GM19467 (cell line): Measurements from ENCODE around the gene LCOR.

Experiments
- ATAC-seq: cut with Tn5 transposase; IDR thresholded peaks from one replicate; pipeline ENCODE4 v1.9.1; 2021; ENCODE audit warnings: mild to moderate bottlenecking, moderate library complexity; ENCODE audit not compliant: unreplicated experiment

Gene LCOR

DNA sequence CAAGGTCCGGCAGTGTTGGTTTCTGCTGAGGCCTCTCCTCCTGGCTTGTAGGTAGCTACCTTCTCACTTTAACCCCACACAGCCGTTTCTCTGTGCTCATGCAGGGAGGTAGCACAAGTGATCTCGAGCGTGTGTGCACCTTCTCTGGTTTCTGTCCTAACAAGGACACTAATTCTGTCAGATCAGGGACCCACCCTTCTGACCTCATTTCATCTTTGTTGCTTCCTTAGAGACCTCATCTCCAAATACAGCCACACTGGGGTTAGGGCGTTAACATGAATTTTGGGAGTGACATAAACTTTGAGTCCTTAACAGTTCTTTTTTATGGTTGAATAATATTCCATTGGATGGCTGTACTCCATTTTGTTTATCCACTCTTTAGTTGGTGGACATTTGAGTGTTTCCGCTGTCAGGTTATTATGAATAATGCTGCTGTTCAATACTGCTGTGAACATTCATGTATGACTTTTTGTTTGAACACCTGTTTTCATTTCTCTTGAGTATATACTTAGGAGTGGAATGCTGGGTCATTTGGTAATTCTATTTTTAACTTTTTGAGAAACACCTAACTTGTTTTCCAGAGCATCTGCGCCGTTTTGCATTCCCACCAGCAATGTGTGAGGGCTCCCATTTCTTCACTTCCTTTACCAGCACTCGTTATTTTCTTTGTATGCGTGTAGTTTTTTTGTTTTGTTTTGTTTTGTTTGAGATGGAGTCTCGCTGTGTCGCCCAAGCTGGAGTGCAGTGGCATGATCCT is 57.5 kb downstream of the LCOR start:
- ATAC-seq, result no peak

DNA sequence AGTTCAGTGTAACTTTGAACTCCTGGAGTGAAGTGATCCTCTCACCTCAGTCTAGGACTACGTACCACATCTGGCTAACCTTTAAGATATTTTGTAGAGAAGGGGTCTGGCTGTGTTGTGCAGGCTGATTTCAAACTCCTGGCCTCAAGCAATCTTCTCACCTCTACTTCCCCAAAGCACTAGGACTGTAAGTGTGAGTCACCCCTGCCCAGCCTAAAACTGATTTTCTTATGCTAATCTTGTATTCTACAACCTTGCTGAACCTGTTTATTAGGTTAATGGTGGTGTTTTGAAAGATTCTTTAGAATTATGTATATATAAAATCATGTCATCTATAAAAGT is 58.0 kb downstream of the LCOR start:
- no peak for ATAC-seq

GRCh38 chr10:96890580-96890979 is 58.5 kb downstream of the LCOR start:
- no peak for ATAC-seq

DNA sequence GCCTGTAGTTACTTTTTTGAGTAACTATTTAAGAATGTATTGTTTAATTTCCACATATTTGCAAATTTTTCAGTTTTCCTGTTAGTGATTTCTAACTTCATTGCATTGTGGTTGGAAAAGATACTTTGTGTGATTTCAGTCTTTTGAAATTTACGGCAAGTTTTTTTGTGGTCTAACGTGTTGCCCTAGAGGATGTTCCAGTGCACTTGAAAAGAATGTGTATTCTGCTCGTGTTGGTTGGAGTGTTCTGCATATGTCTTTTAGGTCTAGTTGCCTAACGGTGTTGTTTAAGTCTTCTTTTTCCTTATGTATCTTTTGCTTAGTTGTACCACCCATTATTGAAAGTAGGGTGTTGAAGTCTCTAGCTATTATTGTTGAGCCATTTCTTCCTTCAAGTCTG is 59.7 kb downstream of the LCOR start:
- ATAC-seq, result no peak

- ATAC-seq, result no peak
Measured at GRCh38 chr10:96895662-96896424, 63.7 kb downstream of the LCOR start.

DNA sequence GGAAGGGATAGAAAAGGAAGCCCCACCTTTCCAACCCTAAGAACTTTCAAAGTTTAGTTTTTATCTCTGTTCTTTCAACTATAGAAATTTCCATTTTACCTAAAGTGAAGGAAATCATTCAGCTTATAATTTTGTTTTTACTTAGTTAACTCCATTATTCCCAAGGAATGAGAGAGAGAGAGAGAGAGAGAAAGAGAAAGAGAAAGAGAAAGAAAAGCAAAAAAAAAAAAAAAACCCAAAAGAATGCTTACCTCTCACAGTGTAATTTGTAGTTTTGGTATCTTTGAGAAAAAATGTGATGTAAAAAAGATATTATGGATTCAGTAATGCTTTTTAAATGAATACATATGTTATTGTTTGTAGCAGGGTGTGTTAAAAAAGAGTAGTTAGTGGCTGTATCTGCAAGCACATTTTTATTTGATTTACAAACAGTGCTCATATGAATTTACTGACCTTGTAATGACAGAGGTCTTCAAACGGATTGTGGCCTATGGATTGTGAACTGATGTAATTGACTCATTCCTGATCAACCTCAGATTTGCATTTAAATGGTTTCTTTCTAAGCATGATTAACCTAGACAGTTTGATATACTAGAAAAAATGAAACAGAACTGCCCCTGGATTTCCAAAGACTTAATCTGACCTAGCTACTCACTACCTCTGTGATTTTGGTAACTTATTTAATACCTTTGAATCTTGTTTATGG is 64.9 kb downstream of the LCOR start:
- no peak for ATAC-seq

DNA sequence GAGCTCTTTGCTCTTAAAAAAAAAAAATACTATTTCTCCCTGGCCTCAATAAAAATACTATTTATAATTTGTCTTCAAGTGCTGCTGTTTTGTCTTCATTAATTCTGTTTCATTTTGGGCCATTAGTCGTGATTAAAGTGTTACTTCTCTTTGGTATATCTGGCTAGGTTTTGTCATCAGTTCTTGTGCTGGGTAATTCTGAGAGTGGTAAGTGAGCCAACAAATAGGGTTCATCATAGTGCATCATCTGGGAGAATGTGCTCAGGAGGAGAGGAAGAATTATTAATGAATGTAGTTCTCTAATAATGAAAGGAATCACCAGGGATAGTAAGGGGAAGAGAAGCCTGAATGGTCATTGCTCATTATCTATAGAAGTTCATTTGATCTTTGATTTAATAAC is 70.0 kb downstream of the LCOR start:
- no peak for ATAC-seq

GRCh38 chr10:96902731-96903358 is 70.7 kb downstream of the LCOR start:
- no peak for ATAC-seq

DNA sequence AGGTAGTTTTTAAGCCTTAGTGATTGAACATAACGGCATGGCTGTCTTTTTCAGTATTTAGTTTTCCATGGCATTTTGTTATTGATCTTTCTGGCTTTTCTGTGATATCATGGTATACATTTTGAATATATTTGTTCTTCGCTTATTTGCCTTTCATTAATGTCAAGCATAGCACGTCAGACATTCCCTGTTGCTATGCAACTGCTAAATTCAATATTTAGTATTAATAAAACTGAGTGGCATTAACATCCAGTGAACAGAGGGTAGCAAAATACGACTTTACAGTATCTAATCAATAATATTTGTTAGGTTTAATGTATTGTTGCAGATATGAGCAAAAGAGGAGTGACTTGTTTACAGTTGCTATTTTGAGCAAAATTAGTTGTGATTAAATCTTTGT is 72.5 kb downstream of the LCOR start:
- ATAC-seq, result no peak

- ATAC-seq, result no peak
Measured at GRCh38 chr10:96906864-96907263, 74.8 kb downstream of the LCOR start.

DNA sequence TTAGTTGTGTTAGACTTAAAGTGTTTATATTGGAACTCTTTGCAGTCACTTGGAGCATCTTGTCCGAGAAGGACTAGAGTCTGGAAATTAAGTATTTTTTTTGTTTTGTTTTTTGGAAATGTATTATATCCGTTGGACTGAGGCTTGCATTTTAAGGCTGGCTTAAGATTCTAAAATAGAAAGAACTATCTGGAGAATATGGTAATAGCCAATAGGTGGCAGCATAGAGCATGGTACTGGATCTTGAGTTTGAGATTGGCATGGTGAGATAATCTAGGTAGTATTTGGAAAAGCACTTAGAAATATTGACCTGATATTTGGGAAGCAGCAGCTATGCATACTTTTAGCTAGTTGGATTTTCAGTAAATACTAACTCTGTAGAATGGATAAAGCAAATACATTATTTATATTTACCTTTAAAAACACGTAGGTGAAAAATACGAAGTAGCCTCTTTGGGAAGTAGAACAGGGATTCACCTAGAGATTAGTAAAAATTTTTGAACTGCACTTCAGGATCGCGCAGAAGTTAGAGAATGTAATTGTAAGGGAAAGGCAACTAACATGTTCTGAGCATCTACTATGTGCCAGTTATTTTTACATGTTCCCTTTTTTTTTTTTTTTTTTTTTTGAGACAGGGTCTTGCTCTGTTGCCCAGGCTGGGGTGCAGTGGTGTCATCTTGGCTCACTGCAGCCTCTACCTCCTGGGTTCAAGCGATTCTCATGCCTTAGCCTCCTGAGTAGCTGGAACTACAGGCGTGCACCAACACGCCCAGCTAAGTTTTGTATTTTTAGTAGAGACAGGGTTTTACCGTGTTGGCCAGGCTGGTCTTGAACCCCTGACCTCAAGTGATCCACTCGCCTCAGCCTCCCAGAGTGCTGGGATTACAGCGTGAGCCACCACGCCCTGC is 78.6 kb downstream of the LCOR start:
- no peak for ATAC-seq

- no peak for ATAC-seq
Measured at GRCh38 chr10:96912405-96912804, 80.3 kb downstream of the LCOR start.

DNA sequence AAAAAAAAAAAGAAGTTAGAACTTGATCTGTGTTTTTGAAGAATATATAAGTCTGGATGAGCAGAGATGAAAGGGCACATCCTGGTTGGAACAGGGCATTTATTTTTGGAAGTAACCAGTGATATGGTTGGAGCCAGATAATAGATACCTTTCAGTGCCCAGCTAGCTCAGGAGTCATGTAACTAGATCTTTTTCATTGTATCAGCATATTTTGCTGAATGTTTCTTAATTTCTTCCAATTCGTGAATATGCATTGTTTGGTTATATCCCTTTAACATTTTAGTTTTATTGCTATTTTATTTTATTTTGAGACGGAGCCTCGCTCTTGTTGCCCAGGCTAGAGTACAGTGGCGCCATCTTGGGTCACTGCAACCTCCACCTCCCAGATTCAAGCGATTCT is 81.8 kb downstream of the LCOR start:
- ATAC-seq, result no peak

GRCh38 chr10:96917628-96918027 is 85.5 kb downstream of the LCOR start:
- ATAC-seq, result no peak

GRCh38 chr10:96918214-96919002 is 86.3 kb downstream of the LCOR start:
- no peak for ATAC-seq

DNA sequence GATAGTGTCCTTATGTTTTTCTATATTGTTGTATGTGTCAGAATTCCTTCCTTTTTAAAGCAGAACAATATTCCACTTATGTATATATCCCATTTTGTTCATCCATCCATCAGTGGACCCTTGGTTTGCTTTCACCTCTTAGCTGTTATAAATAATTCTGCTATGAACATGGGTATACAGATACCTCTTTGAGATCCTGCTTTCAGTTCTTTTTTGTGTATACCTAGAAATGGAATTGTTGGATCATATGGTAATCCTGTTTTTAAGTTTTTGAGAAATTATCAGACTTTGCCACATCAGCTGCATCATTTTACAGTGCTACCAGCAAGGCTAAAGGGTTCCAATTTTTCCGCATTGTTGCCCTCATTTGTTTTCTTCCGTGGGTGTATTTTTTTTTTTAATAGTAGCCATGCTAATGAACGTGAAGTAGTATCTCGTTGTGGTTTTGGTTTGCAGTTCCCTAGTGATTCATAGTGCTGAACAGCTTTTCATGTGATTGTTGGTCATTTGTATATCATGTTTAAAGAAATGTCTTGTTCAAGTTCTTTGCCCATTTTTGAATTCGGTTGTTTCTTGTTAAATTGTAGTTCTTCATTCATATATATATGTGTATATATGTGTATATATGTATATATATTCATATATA is 87.8 kb downstream of the LCOR start:
- no peak for ATAC-seq

- ATAC-seq, result no peak
Measured at GRCh38 chr10:96921655-96922054, 89.6 kb downstream of the LCOR start.

GRCh38 chr10:96922978-96923948 is 91.2 kb downstream of the LCOR start:
- no peak for ATAC-seq
